ENCODE measurements around the gene C17orf107. TPM values are rescaled to one million over a fixed set of nuclear protein-coding genes. Genes with fewer than 3 reads are reported as not detected.

Gene C17orf107
- total and polyA plus RNA-seq, 8 donors = 0.63 to 5.3 (median 1.2) TPM

DNA sequence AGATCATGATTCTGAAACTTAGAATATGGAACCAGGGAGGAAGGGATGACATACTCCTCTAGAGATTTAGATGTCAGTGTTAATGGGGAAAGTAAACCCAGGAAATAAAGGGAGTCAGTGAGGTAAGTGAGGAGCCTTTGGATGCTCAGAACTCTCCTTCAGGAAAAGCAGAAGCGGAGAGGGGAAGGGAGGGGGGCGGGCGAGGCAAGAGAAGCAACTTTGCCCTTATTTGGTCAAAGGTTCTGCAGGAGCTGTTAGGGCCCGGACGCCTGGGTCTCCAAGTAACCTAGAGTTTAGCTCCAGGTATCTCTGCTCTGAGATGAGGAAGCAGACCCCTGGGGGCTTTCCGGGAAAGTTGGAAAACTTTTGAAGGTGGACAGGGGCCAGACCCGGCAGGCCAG is 47.7 kb downstream of the C17orf107 start:
- Histone ChIP-seq H3K27ac (peak overlapping the region; percentile 99 to 100), H3K36me3 (peaks cover 0 to 53% of the 10 kb centered on the region in 2 donors), H3K27me3 (no peaks in the 10 kb centered on the region), H3K4me3 (peak overlapping the region; percentile 87 to 100), H3K9me3 (no peaks in the 10 kb centered on the region), H3K4me1 (peaks cover 21 to 71% of the 10 kb centered on the region in 2 donors)
- TF ChIP-seq CTCF (IDR thresholded peaks at IDR 0.05) = no peak
- DNase-seq (peak in 1 of 4 donors; percentile 61), ATAC-seq (no peak)
- intact Hi-C loops (cut with DNase I) = no loop called here

- peak; percentile 49 to 93 (median 67) for DNase-seq
- peak overlapping the region; percentile 99 to 100 for H3K27ac ChIP-seq
- ATAC-seq = peak; percentile 35
- no peaks in the 10 kb centered on the region for H3K27me3 ChIP-seq
- intact Hi-C loops (cut with DNase I) = no loop called here
- no peaks in the 10 kb centered on the region for H3K9me3 ChIP-seq
- H3K4me1 ChIP-seq = peaks cover 21 to 65% of the 10 kb centered on the region in 2 donors
- no peak for TF ChIP-seq CTCF (IDR thresholded peaks at IDR 0.05)
- peaks cover 0 to 48% of the 10 kb centered on the region in 2 donors for H3K36me3 ChIP-seq
- peak overlapping the region; percentile 87 to 100 for H3K4me3 ChIP-seq
Observed at GRCh38 chr17:4947411-4948165, 48.3 kb downstream of the C17orf107 start.

- intact Hi-C loops (cut with DNase I) = no loop called here
- DNase-seq (peak; percentile 93 to 94 (median 94)), ATAC-seq (peak; percentile 79)
- Histone ChIP-seq H3K27ac (peak within 1 kb of the TSS; percentile 99 to 100), H3K9me3 (no peaks in the 10 kb centered on the region), H3K4me3 (peak within 1 kb of the TSS; percentile 87 to 100), H3K36me3 (peaks cover 0 to 40% of the 10 kb centered on the region in 2 donors), H3K4me1 (peaks cover 21 to 57% of the 10 kb centered on the region in 2 donors), H3K27me3 (no peaks in the 10 kb centered on the region)
- no peak for TF ChIP-seq CTCF (IDR thresholded peaks at IDR 0.05)
Observed at GRCh38 chr17:4948166-4948930, 49.0 kb downstream of the C17orf107 start, which contains the start of gene PFN1. Gene PFN1, minus strand, starts transcription at chr17:4948530. Its CDS starts 136 bp downstream, at chr17:4948394.

DNA sequence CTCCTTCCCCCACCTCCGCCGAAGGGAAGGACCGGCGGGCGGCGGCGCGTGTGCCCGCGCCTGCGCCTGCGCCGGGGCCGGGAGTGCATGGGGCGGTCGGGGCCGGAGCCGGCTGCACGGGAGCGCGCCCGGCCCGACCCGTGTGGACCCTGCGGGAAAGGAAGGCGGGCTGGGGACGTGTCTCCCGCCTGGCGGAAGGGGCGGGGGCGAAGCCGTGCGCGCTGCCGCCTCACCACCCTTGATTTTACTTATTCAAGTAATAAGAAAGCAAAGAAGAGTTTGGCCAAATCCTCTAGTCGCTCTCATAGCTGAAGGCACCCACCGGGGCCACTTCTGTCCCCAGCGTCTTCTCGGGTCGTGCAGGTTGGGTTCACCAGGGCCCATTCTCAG is 49.6 kb downstream of the C17orf107 start:
- intact Hi-C loops (cut with DNase I) = no loop called here

More for the DNA sequence above, 49.6 kb downstream of the C17orf107 start:
- DNase-seq = peak in 3 of 4 donors; percentile 89 to 96 (median 94)
- H3K27ac ChIP-seq = peak overlapping the region; percentile 99 to 100
- H3K9me3 ChIP-seq = no peaks in the 10 kb centered on the region
- H3K27me3 ChIP-seq = no peaks in the 10 kb centered on the region
- H3K4me1 ChIP-seq = peaks cover 21 to 52% of the 10 kb centered on the region in 2 donors
- TF ChIP-seq CTCF (IDR thresholded peaks at IDR 0.05) = no peak
- ATAC-seq = peak; percentile 77
- peaks cover 0 to 35% of the 10 kb centered on the region in 2 donors for H3K36me3 ChIP-seq
- peak overlapping the region; percentile 87 to 100 for H3K4me3 ChIP-seq
